Omental fat pad (tissue), 4 donors: ENCODE measurements around the gene RLIM. TPM values are rescaled to one million over a fixed set of nuclear protein-coding genes. Genes with fewer than 3 reads are reported as not detected.

ENCODE experiments used
- ATAC-seq: fragments of 150-250 bp; one replicate; pipeline ENCODE4 v1.9.1; 2016; ENCODE audit warnings: mild to moderate bottlenecking, moderate library complexity; ENCODE audit not compliant: low FRiP score
- DNase-seq: peaks from one replicate; pipeline ENCODE4 v3.0.0-alpha.2; 2019; ENCODE audit warnings: low spot score
- CTCF ChIP-seq, 3 donors: fragments of 450-650 bp; IDR thresholded peaks; one replicate each; pipeline ENCODE4 v1.5.1; 2016 to 2017; ENCODE audit warnings: antibody characterized with exemption in 3 of 3, mild to moderate bottlenecking in 3 of 3, moderate library complexity in 2 of 3
- total RNA-seq, 4 donors: library from RNA; depleted of rRNA; stranded (reverse); fragments of >200 nt; gene quantifications; one replicate each; pipeline ENCODE4 v1.1.0, GENCODE V29; 2016

The RLIM gene
- total RNA-seq, 4 donors from 2014 or later: 25.7 to 62.2 (median 35.5) TPM

- TF ChIP-seq CTCF (IDR thresholded peaks at IDR 0.05): no peak
- DNase-seq (no peak), ATAC-seq (no peak)
Measured at GRCh38 chrX:74606342-74606741, 8.1 kb downstream of the RLIM start.

- DNase-seq (no peak), ATAC-seq (no peak)
- no peak for TF ChIP-seq CTCF (IDR thresholded peaks at IDR 0.05)
Measured at GRCh38 chrX:74603040-74603439, 11.4 kb downstream of the RLIM start.

- no peak for DNase-seq
- no peak for ATAC-seq
- TF ChIP-seq CTCF (IDR thresholded peaks at IDR 0.05): no peak
Measured at GRCh38 chrX:74602142-74602541, 12.3 kb downstream of the RLIM start.

- no peak for TF ChIP-seq CTCF (IDR thresholded peaks at IDR 0.05)
- ATAC-seq: no peak
- DNase-seq: no peak
Measured at GRCh38 chrX:74593593-74593992, 20.8 kb downstream of the RLIM start.

GRCh38 chrX:74585766-74586165, 28.7 kb downstream of the RLIM start:
- ATAC-seq: no peak
- no peak for DNase-seq
- no peak for TF ChIP-seq CTCF (IDR thresholded peaks at IDR 0.05)

- no peak for TF ChIP-seq CTCF (IDR thresholded peaks at IDR 0.05)
- ATAC-seq (no peak), DNase-seq (no peak)
Measured at GRCh38 chrX:74579597-74580198, 34.7 kb downstream of the RLIM start.

GRCh38 chrX:74578137-74578536, 36.3 kb downstream of the RLIM start:
- no peak for ATAC-seq
- no peak for TF ChIP-seq CTCF (IDR thresholded peaks at IDR 0.05)
- DNase-seq: no peak
